ENCODE data around the gene PARK7. TPM values are rescaled to one million over a fixed set of nuclear protein-coding genes. Genes with fewer than 3 reads are reported as not detected.

Gene PARK7
- total RNA-seq, 4 donors from 2014 or later: 40.4 to 103 (median 82.8) TPM

- WGBS, 2 donors (ENCODE audit: low coverage in 1 of 2): 91% methylated on average over 11 of the region's 11 CpGs; no CpG with 5 or more reads in 1 of the 2 donors
- Histone ChIP-seq H3K27ac (no peak overlapping the region), H3K4me1 (peaks cover 26 to 39% (median 31%) of the 10 kb centered on the region in 4 donors), H3K4me3 (no peak overlapping the region), H3K9me3 (no peaks in the 10 kb centered on the region), H3K27me3 (no peaks in the 10 kb centered on the region), H3K36me3 (peaks cover 0 to 15% (median 0%) of the 10 kb centered on the region in 4 donors)
- in situ Hi-C loops (cut with MboI; ENCODE audit: low pct_ligation_motif_present in 1 of 4, low pct_unique_long_range_greater_than_20kb in 1 of 4, low sequenced_read_pairs in 3 of 4): loop anchor here in 3 of 4 donors (10.0 kb wide), 2 partner anchors 301 to 331 kb away; partner anchors contain the start of gene SLC45A1 (in 3 of the 3)
- TF ChIP-seq EP300 (IDR thresholded peaks at IDR 0.05; ENCODE audit: low read depth) (no peak), CTCF (IDR thresholded peaks at IDR 0.05) (no peak), POLR2AphosphoS5 (IDR thresholded peaks at IDR 0.05) (no peak), POLR2A (IDR thresholded peaks at IDR 0.05) (no peak)
- no peak for DNase-seq
- intact Hi-C loops (cut with DNase I; ENCODE audit: low total_unique reads): no loop called here
Measured at GRCh38 chr1:8013399-8013798, 51.9 kb downstream of the PARK7 start.

- TF ChIP-seq POLR2AphosphoS5 (IDR thresholded peaks at IDR 0.05) (no peak), POLR2A (IDR thresholded peaks at IDR 0.05) (no peak), EP300 (IDR thresholded peaks at IDR 0.05; ENCODE audit: low read depth) (no peak), CTCF (IDR thresholded peaks at IDR 0.05) (no peak)
- Histone ChIP-seq H3K36me3 (peaks cover 0 to 15% (median 0%) of the 10 kb centered on the region in 4 donors), H3K4me1 (peaks cover 29 to 43% (median 33%) of the 10 kb centered on the region in 4 donors), H3K9me3 (no peaks in the 10 kb centered on the region), H3K27ac (no peak overlapping the region), H3K4me3 (no peak overlapping the region), H3K27me3 (no peaks in the 10 kb centered on the region)
- in situ Hi-C loops (cut with MboI; ENCODE audit: low pct_ligation_motif_present in 1 of 4, low pct_unique_long_range_greater_than_20kb in 1 of 4, low sequenced_read_pairs in 3 of 4): loop anchor here in 3 of 4 donors (10.0 kb wide), 2 partner anchors 301 to 331 kb away; partner anchors contain the start of gene SLC45A1 (in 3 of the 3)
- DNase-seq: no peak
- intact Hi-C loops (cut with DNase I; ENCODE audit: low total_unique reads): no loop called here
- 60 to 88% methylated on average over 1 to 6 of the region's 6 CpGs for WGBS, 2 donors (ENCODE audit: low coverage in 1 of 2)
Measured at GRCh38 chr1:8013800-8014199, 52.3 kb downstream of the PARK7 start.

- DNase-seq: no peak
- 85 to 89% methylated on average over 8 to 10 of the region's 10 CpGs for WGBS, 2 donors (ENCODE audit: low coverage in 1 of 2)
- Histone ChIP-seq H3K27ac (peak overlapping the region in 3 of 4 donors; percentile 57 to 75 (median 66)), H3K4me1 (peaks cover 29 to 48% (median 37%) of the 10 kb centered on the region in 4 donors), H3K27me3 (no peaks in the 10 kb centered on the region), H3K9me3 (no peaks in the 10 kb centered on the region), H3K36me3 (peaks cover 0 to 15% (median 0%) of the 10 kb centered on the region in 4 donors), H3K4me3 (no peak overlapping the region)
- TF ChIP-seq EP300 (IDR thresholded peaks at IDR 0.05; ENCODE audit: low read depth) (no peak), POLR2AphosphoS5 (IDR thresholded peaks at IDR 0.05) (no peak), POLR2A (IDR thresholded peaks at IDR 0.05) (no peak), CTCF (IDR thresholded peaks at IDR 0.05) (no peak)
- in situ Hi-C loops (cut with MboI; ENCODE audit: low pct_ligation_motif_present in 1 of 4, low pct_unique_long_range_greater_than_20kb in 1 of 4, low sequenced_read_pairs in 3 of 4): loop anchor here in 3 of 4 donors (10.0 kb wide), 2 partner anchors 300 to 330 kb away; partner anchors contain the start of gene SLC45A1 (in 3 of the 3)
- intact Hi-C loops (cut with DNase I; ENCODE audit: low total_unique reads): no loop called here
Measured at GRCh38 chr1:8014381-8014988, 53.0 kb downstream of the PARK7 start.

DNA sequence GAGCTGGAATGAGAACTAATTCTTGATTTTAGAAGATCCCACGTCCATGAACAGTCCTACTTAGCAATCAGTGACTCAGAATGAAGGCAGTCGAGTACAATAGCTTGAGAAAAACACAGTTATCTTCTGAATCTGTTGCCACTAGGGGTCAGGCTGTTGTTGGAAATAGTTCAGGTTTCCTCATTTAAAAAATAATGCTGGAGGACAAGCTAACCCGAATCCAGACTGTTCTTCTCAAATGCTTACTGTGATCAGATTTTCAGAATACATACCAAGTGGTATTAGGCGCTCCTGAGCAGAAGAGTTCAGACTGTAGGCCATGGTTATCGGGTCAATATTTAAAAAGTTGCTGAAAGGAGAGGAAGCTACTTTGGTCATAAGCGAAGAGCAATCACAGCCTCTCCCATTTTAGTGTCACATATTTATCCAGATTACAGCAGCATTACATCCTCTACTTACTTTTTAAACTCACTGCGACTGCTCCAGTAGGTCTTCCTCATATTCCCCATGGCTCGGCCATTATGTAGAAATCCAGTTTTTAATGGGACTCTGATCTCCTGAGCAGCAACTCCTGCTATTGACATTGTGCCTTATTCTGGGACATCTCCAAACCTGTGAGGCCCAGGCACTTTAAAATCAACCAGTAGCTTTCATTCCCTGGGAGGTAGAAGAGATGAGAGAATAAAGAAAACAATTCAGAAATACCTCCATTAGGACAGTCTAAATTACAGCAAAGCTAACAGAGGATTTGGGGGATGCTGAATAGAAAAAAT, 53.7 kb downstream of the PARK7 start:
- Histone ChIP-seq H3K27ac (peak overlapping the region; percentile 57 to 75 (median 70)), H3K9me3 (no peaks in the 10 kb centered on the region), H3K36me3 (peaks cover 0 to 15% (median 0%) of the 10 kb centered on the region in 4 donors), H3K4me3 (no peak overlapping the region), H3K27me3 (no peaks in the 10 kb centered on the region), H3K4me1 (peaks cover 29 to 55% (median 41%) of the 10 kb centered on the region in 4 donors)
- intact Hi-C loops (cut with DNase I; ENCODE audit: low total_unique reads): no loop called here
- in situ Hi-C loops (cut with MboI; ENCODE audit: low pct_ligation_motif_present in 1 of 4, low pct_unique_long_range_greater_than_20kb in 1 of 4, low sequenced_read_pairs in 3 of 4): loop anchor here (5.0 to 10.0 kb wide), 3 partner anchors 300 to 330 kb away; partner anchors contain the start of gene SLC45A1 (in 4 of the 4)
- peak; percentile 41 for DNase-seq
- WGBS, 2 donors (ENCODE audit: low coverage in 1 of 2): 10 to 20% methylated on average over 8 of the region's 8 CpGs
- TF ChIP-seq POLR2AphosphoS5 (IDR thresholded peaks at IDR 0.05): peak in 1 of 3 donors; percentile 37
- no peak for TF ChIP-seq POLR2A (IDR thresholded peaks at IDR 0.05)
- peak; percentile 60 to 79 (median 62) for TF ChIP-seq CTCF (IDR thresholded peaks at IDR 0.05)
- TF ChIP-seq EP300 (IDR thresholded peaks at IDR 0.05; ENCODE audit: low read depth): no peak

All from transverse colon (tissue), 4 donors.